ENCODE data around the gene VGLL4.
"Not testable (repeated sequence)": the region's sequence is repeated elsewhere in the genome, so short reads cannot be mapped to it uniquely, and the experiment has no call there.

The VGLL4 gene

DNA sequence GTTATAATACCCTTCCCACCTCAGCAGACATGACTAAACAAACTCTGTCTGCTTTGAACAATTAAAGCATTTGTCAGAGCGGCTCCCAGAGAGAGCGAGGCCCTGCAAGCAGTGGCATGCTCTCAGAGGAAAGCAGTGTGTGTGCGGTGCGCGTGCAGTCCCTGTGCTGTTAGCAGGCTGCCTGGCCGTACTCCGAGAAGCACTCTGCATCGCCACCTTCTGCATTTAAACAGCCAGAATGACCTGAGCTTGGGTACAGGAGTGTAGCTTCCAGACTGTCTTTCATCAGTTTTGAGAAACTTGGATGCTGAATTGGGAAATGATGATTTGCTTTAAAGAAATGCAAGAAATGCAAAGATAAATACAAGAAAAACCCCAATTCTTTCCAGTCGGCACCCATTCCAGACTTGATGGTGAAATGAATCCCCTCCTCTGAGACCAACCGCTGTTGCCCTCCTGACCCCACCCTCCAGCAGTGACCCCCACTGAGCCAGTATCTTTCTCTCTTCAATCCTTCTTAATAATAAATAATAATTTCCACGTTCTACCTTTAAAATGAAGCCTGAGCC is 113.5 kb downstream of the VGLL4 start:
- DNase-seq (ENCODE audit: low read depth in 3 of 3): no peak

GRCh38 chr3:11529281-11529680 is 114.4 kb downstream of the VGLL4 start:
- no peak for DNase-seq (ENCODE audit: low read depth in 3 of 3)

- DNase-seq (ENCODE audit: low read depth in 3 of 3): not testable (repeated sequence)
Measured at GRCh38 chr3:11526121-11526520, 117.6 kb downstream of the VGLL4 start.

DNA sequence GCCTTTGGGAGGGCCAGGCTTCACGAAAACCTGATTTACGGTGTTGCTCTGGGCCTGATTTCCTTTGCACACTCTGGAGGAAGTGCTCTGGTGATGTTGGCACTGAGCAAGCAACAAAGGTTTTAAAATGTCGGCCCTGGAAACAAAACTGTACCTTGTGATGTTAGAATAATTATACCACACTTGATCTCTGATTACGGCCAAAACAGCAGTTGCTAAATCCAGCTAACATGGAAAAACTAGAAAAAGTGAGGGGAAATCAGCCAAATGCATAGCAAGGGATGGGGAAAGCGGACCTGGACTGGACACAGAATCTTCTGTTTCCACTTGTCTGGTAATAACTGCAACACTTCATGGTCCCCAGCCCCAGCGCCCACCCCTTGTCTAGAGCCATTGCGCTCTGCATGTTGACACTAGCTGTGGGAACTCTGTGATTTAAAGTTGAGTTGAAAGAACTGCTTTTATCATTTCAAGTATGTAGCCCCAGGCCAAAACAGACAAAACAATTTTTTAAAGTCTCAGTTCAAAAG is 120.1 kb downstream of the VGLL4 start:
- no peak for DNase-seq (ENCODE audit: low read depth in 3 of 3)

GRCh38 chr3:11522953-11523571 is 120.7 kb downstream of the VGLL4 start:
- DNase-seq (ENCODE audit: low read depth in 3 of 3): no peak

- DNase-seq (ENCODE audit: low read depth in 3 of 3): no peak
Measured at GRCh38 chr3:11522398-11522715, 121.4 kb downstream of the VGLL4 start.

GRCh38 chr3:11521167-11521566 is 122.5 kb downstream of the VGLL4 start:
- DNase-seq (ENCODE audit: low read depth in 3 of 3): no peak

DNA sequence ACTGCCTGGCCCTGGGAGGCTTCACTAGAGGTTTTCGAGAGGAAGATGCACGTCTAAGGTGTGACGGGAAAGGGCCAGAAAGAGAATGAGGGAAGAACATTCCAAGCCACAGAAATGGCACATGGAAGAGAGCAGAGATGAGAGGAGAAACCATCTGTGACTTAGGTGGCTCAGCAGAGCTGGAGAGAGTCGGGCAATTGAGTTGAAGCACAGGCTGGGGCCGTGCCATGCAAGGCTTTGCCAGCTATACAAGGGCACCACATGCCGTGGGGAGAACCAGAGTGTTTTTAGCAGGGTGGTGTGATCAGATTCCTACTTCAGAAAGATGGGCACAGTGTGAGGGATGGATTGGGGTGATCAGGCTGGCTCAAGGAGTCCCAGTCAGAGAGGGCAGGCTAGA is 126.1 kb downstream of the VGLL4 start:
- DNase-seq (ENCODE audit: low read depth in 3 of 3): no peak

DNA sequence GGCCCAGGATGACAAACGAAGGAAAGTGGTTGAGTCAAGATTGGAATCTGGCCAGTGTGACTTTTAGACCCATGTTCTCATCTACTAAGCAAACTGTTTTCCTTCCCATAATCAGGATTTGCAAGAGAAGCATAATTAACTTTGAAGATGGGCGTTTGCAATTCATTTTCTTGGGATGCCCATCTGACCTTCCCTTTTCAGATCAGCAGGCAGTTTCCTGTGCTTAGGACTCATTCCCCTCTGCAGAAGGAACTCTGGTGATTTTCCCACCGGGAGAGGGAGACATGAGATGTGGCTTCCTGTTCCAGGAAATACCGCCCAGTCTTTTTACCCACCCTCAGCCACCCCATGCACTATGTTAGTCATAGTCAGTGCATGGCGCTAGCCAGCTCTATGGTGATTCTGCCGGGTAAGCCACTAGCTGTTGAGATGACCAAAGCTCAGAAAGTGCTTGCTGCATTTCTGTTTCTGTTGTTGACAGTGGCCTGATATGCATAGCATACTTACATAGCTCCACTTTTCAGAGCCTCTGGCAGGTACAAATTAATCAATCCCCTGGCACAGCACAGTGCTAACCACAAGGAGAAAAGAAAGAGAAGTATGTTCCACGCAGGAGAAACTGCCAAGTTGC is 129.4 kb downstream of the VGLL4 start:
- DNase-seq (ENCODE audit: low read depth in 3 of 3): no peak

DNA sequence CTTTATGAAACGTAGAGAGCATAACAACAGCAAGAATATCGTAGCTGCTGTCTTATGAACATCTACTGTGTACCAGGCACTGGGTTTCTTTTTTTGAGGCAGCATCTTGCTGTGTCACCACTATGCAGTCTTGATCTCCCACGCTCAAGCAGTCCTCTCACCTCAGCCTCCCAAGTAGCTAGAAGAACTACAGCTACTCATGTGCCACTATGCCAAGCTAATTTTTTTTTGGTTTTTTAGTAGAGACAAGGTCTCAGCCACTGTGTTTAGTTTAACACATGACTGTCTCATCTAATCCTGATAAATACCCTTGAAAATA is 129.9 kb downstream of the VGLL4 start:
- DNase-seq (ENCODE audit: low read depth in 3 of 3): no peak

GRCh38 chr3:11513125-11513816 is 130.4 kb downstream of the VGLL4 start:
- DNase-seq (ENCODE audit: low read depth in 3 of 3): not testable (repeated sequence)

DNA sequence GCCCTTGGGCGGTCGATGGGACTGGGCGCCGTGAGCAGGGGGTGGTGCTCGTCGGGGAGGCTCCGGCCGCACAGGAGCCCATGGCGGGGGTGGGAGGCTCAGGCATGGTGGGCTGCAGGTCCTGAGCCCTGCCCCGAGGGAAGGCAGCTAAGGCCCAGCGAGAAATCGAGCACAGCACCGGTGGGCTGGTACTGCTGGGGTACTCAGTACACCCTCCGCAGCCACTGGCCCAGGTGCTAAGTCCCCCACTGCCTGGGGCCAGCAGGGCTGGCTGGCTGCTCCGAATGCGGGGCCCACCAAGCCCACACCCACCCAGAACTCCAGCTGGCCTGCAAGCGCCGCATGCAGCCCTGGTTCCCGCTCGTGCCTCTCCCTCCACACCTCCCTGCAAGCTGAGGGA is 132.1 kb downstream of the VGLL4 start:
- not testable (repeated sequence) for DNase-seq (ENCODE audit: low read depth in 3 of 3)

- no peak for DNase-seq (ENCODE audit: low read depth in 3 of 3)
Measured at GRCh38 chr3:11510356-11510755, 133.4 kb downstream of the VGLL4 start.

GRCh38 chr3:11510001-11510340 is 133.7 kb downstream of the VGLL4 start:
- no peak for DNase-seq (ENCODE audit: low read depth in 3 of 3)

DNA sequence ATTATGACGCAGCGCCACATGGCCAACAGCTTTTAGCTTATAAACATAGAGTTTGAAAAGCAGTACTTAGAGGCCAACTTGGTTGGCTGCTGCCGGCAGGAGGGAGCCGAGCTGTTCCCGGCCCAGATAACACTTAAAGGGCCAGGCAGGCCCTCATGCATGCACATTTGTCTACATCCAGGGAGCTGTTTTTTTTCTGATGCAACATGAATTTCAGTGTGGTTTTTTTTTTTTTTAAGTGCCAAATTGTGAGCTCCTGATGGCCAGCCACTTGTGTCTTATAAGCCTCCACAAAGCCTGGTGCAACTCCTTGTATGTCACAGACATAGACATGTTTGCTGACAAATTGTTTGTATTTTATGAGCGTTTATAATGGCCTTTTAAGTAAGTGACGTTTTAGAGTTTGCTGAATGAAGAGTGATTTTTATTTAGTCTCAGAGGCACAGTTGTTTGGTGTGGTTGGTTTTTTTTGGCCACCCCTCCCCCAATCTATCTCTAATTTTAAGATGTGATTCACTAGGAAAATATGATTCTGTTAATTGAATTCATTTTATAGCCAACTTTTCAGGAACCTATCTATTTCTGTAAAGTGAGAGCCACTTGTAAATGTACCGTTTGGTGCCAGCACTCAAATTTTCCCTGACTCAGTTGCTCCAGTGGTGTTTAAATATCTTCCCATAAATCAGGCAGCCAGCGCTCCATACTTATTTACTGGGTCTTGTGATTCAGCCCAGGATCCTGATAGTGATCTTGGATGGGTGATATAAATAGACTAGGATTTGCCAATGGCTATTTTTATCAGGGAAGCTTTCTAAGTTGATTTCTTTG is 134.3 kb downstream of the VGLL4 start:
- no peak for DNase-seq (ENCODE audit: low read depth in 3 of 3)

- no peak for DNase-seq (ENCODE audit: low read depth in 3 of 3)
Measured at GRCh38 chr3:11508346-11509172, 135.2 kb downstream of the VGLL4 start.

DNA sequence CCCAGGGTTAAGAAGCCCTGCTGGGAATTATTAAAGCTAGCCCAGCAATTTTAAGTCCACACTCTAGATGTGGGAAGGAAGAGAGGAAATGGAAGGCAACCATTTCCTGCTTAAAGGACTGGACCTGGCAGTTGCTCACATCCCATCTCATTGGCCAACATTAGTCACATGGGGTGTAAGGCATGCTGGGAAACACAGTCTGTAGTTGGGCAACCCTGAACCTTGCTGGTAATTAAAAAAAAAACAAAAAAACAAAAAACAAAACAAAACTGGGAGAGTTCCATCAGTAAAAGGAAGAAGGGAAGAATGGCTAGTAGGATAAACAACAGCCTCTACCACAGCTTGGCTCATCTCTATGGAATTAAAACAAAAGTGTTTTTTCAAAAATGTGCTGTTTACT is 136.0 kb downstream of the VGLL4 start:
- DNase-seq (ENCODE audit: low read depth in 3 of 3): no peak
